ENCODE data around the gene TOX3.

Gene TOX3

GRCh38 chr16:52577130-52577706 lies 30.3 kb upstream of the TOX3 start:
- no peaks in the 10 kb centered on the region for H3K27me3 ChIP-seq (ENCODE audit: control insufficient read depth, insufficient read depth, low read length)
- no peak overlapping the region for H3K27ac ChIP-seq (ENCODE audit: low read length)
- peaks cover 7% of the 10 kb centered on the region for H3K4me1 ChIP-seq (ENCODE audit: control insufficient read depth, low read depth, low read length)
- no peak overlapping the region for H3K9ac ChIP-seq (ENCODE audit: low read length)
- H3K4me3 ChIP-seq (ENCODE audit: low read length), result no peak overlapping the region
- H3K36me3 ChIP-seq (ENCODE audit: control insufficient read depth, low read depth, low read length), result no peaks in the 10 kb centered on the region
- H3K9me3 ChIP-seq (ENCODE audit: control insufficient read depth, low read depth, low read length), result no peaks in the 10 kb centered on the region

- Histone ChIP-seq H3K9ac (ENCODE audit: low read length) (no peak overlapping the region), H3K27ac (ENCODE audit: low read length) (no peak overlapping the region), H3K27me3 (ENCODE audit: control insufficient read depth, insufficient read depth, low read length) (no peaks in the 10 kb centered on the region), H3K4me1 (ENCODE audit: control insufficient read depth, low read depth, low read length) (peaks cover 6% of the 10 kb centered on the region), H3K36me3 (ENCODE audit: control insufficient read depth, low read depth, low read length) (no peaks in the 10 kb centered on the region), H3K4me3 (ENCODE audit: low read length) (no peak overlapping the region), H3K9me3 (ENCODE audit: control insufficient read depth, low read depth, low read length) (no peaks in the 10 kb centered on the region)
These were observed 26.7 kb upstream of the TOX3 start for GRCh38 chr16:52573365-52574299.

DNA sequence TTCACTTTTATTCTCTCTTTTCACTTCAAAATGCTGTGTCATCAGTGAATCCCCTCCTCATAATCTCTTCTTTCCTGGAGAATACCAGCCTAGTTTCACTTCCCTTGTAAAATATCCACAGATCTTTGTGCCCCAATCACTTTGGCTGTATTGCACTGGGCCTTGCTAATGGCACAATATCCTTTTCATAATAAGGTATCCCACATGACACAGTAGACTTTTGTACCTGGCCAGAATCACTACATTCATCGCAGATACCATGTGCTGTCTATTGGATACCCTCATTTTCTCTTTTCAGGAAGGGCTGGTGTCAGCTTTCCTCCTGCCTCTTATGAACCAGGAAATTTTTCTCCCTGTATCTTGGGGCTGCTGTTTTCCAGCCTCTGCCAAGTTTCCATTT lies 25.7 kb upstream of the TOX3 start:
- no peaks in the 10 kb centered on the region for H3K27me3 ChIP-seq (ENCODE audit: control insufficient read depth, insufficient read depth, low read length)
- no peaks in the 10 kb centered on the region for H3K9me3 ChIP-seq (ENCODE audit: control insufficient read depth, low read depth, low read length)
- no peaks in the 10 kb centered on the region for H3K4me1 ChIP-seq (ENCODE audit: control insufficient read depth, low read depth, low read length)
- no peak overlapping the region for H3K9ac ChIP-seq (ENCODE audit: low read length)
- H3K36me3 ChIP-seq (ENCODE audit: control insufficient read depth, low read depth, low read length), result no peaks in the 10 kb centered on the region
- H3K4me3 ChIP-seq (ENCODE audit: low read length), result no peak overlapping the region
- H3K27ac ChIP-seq (ENCODE audit: low read length), result no peak overlapping the region

DNA sequence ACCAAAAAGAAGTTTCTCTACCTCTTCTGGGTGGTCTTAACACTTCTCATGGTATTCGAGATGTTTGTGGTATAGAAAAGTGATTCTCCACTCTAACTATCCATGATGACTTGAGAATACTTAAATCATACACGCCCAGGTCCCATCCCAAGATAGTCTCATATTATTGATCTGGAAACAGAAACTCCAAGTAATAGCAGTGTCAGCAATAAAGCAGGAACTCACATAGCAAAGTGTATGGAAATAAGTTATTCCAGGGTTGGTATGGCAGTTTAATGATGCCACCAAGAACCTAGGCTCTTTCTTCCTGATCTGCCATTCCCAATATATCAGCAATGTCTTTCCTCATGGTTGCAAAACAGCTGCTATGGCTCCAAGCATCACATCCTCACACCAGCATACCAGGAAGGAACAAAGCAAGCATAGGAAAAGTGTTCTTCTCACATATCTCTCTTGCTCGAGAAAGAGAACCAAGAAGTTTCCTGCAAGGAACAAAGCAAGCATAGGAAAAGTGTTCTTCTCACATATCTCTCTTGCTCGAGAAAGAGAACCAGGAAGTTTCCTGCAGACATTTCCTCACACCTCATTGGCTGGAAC lies 23.6 kb upstream of the TOX3 start:
- Histone ChIP-seq H3K4me3 (ENCODE audit: low read length) (no peak overlapping the region), H3K27ac (ENCODE audit: low read length) (no peak overlapping the region), H3K4me1 (ENCODE audit: control insufficient read depth, low read depth, low read length) (no peaks in the 10 kb centered on the region), H3K9ac (ENCODE audit: low read length) (no peak overlapping the region), H3K36me3 (ENCODE audit: control insufficient read depth, low read depth, low read length) (no peaks in the 10 kb centered on the region), H3K9me3 (ENCODE audit: control insufficient read depth, low read depth, low read length) (no peaks in the 10 kb centered on the region), H3K27me3 (ENCODE audit: control insufficient read depth, insufficient read depth, low read length) (no peaks in the 10 kb centered on the region)

- H3K4me3 ChIP-seq (ENCODE audit: low read length), result no peak overlapping the region
- no peak overlapping the region for H3K9ac ChIP-seq (ENCODE audit: low read length)
- peaks cover 4% of the 10 kb centered on the region for H3K4me1 ChIP-seq (ENCODE audit: control insufficient read depth, low read depth, low read length)
- no peaks in the 10 kb centered on the region for H3K27me3 ChIP-seq (ENCODE audit: control insufficient read depth, insufficient read depth, low read length)
- H3K36me3 ChIP-seq (ENCODE audit: control insufficient read depth, low read depth, low read length), result no peaks in the 10 kb centered on the region
- no peak overlapping the region for H3K27ac ChIP-seq (ENCODE audit: low read length)
- H3K9me3 ChIP-seq (ENCODE audit: control insufficient read depth, low read depth, low read length), result no peaks in the 10 kb centered on the region
These were observed 22.8 kb upstream of the TOX3 start for GRCh38 chr16:52569701-52570100.

DNA sequence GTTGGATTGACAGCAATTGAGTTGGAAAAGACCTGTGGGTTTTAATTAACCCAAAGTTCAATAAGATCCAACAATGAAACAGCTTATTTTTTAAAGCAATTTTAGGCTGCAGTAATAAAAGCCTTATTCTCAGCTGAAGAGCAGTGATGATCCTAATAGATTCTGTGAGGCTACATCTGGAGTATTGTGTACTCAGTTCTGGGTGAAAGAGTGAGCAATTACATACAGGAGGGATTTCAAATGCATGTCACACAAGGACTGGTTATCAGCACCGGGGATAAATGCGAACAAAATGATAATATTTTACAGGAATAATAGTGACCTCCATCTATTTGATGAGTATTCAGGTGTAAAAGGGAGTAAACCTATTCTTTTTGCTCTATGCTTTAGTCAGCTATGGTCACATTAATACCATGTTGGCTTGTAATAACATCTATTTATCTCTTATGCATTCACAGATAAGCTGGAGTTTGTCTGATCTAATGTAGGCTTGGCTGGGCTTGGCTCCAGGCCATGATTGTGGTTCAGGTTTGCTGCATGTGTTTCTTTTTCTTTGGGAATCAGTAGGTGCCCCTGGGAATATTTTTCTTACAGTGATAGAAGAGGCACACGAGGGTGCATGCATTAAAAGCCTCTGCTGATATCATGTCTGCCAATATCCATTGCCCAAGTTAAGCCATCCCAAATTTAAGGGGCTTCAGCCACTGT lies 22.2 kb upstream of the TOX3 start:
- Histone ChIP-seq H3K9me3 (ENCODE audit: control insufficient read depth, low read depth, low read length) (no peaks in the 10 kb centered on the region), H3K36me3 (ENCODE audit: control insufficient read depth, low read depth, low read length) (no peaks in the 10 kb centered on the region), H3K4me1 (ENCODE audit: control insufficient read depth, low read depth, low read length) (peaks cover 6% of the 10 kb centered on the region), H3K4me3 (ENCODE audit: low read length) (no peak overlapping the region), H3K9ac (ENCODE audit: low read length) (no peak overlapping the region), H3K27me3 (ENCODE audit: control insufficient read depth, insufficient read depth, low read length) (no peaks in the 10 kb centered on the region), H3K27ac (ENCODE audit: low read length) (no peak overlapping the region)

GRCh38 chr16:52568495-52568894 lies 21.6 kb upstream of the TOX3 start:
- no peak overlapping the region for H3K9ac ChIP-seq (ENCODE audit: low read length)
- peaks cover 6% of the 10 kb centered on the region for H3K4me1 ChIP-seq (ENCODE audit: control insufficient read depth, low read depth, low read length)
- no peak overlapping the region for H3K4me3 ChIP-seq (ENCODE audit: low read length)
- no peaks in the 10 kb centered on the region for H3K27me3 ChIP-seq (ENCODE audit: control insufficient read depth, insufficient read depth, low read length)
- no peaks in the 10 kb centered on the region for H3K36me3 ChIP-seq (ENCODE audit: control insufficient read depth, low read depth, low read length)
- H3K9me3 ChIP-seq (ENCODE audit: control insufficient read depth, low read depth, low read length), result no peaks in the 10 kb centered on the region
- no peak overlapping the region for H3K27ac ChIP-seq (ENCODE audit: low read length)

DNA sequence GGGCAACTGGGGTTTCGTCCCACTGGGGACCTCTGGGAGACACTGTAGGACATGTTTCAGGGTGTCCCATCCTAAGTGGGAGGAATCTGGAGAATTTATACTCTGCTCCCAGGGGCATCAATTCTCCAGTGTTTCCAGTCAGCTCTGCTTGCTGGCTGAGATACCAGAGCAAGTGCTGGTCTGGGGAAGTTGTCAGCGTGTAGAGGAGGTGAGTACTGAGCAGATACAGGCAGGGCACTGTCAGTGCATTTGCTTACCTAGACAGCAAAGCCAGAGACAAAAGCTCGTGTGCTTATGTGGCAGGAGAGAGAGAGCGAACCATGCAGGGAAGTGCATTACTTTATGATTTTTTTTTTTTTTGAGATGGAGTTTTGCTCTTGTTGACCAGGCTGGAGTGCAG lies 20.2 kb upstream of the TOX3 start:
- H3K27me3 ChIP-seq (ENCODE audit: control insufficient read depth, insufficient read depth, low read length), result no peaks in the 10 kb centered on the region
- H3K36me3 ChIP-seq (ENCODE audit: control insufficient read depth, low read depth, low read length), result no peaks in the 10 kb centered on the region
- H3K27ac ChIP-seq (ENCODE audit: low read length), result no peak overlapping the region
- no peak overlapping the region for H3K4me3 ChIP-seq (ENCODE audit: low read length)
- H3K9ac ChIP-seq (ENCODE audit: low read length), result no peak overlapping the region
- H3K4me1 ChIP-seq (ENCODE audit: control insufficient read depth, low read depth, low read length), result peaks cover 8% of the 10 kb centered on the region
- no peaks in the 10 kb centered on the region for H3K9me3 ChIP-seq (ENCODE audit: control insufficient read depth, low read depth, low read length)

DNA sequence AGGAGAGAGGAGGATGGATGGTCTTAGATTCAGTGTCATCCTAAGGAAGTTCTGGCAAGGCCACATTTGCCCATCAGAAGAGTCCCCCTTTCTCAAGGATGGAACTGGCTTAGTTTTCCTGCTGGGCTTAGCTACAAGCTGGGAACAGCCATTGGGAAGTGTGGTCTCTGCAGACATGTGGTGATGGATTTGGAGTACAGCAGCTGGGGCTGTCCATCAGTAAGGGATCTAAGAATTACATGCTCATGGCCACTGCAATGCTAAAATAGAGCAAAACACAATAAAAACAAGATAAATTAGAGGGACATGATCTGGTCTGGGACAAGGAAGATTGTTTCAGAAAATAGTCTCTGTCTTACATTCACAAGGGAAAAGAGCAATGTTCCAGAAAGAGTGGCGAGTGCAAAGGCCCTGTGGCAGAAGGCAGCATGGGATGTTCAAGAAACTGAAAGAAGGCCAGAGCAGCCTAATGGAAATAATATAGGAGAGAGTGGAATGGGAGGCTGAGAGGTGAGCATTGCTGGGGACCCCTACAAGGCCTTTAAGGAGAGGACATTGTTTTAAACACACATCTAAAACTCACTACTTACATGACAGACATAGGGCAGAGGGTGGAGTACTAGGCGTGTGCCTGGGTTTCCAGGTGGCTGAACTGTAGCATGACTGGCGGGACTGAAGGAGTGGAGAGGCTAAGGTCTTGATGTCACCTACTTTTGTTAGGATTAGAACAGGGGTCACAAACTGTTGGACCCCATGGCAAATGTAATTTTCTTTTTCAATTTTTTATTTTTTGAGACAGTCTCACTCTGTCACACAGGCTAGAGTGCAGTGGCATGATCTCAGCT lies 17.0 kb upstream of the TOX3 start:
- H3K4me1 ChIP-seq (ENCODE audit: control insufficient read depth, low read depth, low read length), result peaks cover 8% of the 10 kb centered on the region
- no peak overlapping the region for H3K9ac ChIP-seq (ENCODE audit: low read length)
- no peak overlapping the region for H3K4me3 ChIP-seq (ENCODE audit: low read length)
- no peaks in the 10 kb centered on the region for H3K9me3 ChIP-seq (ENCODE audit: control insufficient read depth, low read depth, low read length)
- no peaks in the 10 kb centered on the region for H3K36me3 ChIP-seq (ENCODE audit: control insufficient read depth, low read depth, low read length)
- H3K27ac ChIP-seq (ENCODE audit: low read length), result no peak overlapping the region
- H3K27me3 ChIP-seq (ENCODE audit: control insufficient read depth, insufficient read depth, low read length), result no peaks in the 10 kb centered on the region

DNA sequence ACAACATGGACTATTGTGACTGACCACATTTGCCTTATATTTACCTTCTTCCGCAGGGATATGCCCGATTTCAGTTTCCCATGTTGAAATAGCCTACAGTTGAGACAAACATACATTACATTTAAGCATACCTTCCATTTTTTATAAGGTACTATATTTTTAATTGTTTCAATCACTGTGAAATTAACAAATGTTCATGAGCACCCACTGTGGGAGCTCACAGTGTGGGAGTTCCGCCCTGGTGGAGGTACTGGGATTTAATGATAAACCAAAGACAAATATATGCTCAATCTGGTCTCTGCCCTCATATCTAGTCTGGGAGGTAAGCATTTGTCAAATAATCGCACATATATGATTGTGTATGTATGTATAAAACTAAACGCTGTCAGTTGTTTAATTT lies 15.8 kb upstream of the TOX3 start:
- Histone ChIP-seq H3K9ac (ENCODE audit: low read length) (no peak overlapping the region), H3K27me3 (ENCODE audit: control insufficient read depth, insufficient read depth, low read length) (no peaks in the 10 kb centered on the region), H3K4me3 (ENCODE audit: low read length) (no peak overlapping the region), H3K27ac (ENCODE audit: low read length) (no peak overlapping the region), H3K4me1 (ENCODE audit: control insufficient read depth, low read depth, low read length) (peaks cover 8% of the 10 kb centered on the region), H3K9me3 (ENCODE audit: control insufficient read depth, low read depth, low read length) (no peaks in the 10 kb centered on the region), H3K36me3 (ENCODE audit: control insufficient read depth, low read depth, low read length) (no peaks in the 10 kb centered on the region)
